GM19438 (cell line): ENCODE results near the gene PPP6R1.

Experiments
- ATAC-seq: cut with Tn5 transposase; IDR thresholded peaks from one replicate; pipeline ENCODE4 v1.9.1; 2021; ENCODE audit warnings: low read depth; ENCODE audit not compliant: unreplicated experiment

PPP6R1 gene

DNA sequence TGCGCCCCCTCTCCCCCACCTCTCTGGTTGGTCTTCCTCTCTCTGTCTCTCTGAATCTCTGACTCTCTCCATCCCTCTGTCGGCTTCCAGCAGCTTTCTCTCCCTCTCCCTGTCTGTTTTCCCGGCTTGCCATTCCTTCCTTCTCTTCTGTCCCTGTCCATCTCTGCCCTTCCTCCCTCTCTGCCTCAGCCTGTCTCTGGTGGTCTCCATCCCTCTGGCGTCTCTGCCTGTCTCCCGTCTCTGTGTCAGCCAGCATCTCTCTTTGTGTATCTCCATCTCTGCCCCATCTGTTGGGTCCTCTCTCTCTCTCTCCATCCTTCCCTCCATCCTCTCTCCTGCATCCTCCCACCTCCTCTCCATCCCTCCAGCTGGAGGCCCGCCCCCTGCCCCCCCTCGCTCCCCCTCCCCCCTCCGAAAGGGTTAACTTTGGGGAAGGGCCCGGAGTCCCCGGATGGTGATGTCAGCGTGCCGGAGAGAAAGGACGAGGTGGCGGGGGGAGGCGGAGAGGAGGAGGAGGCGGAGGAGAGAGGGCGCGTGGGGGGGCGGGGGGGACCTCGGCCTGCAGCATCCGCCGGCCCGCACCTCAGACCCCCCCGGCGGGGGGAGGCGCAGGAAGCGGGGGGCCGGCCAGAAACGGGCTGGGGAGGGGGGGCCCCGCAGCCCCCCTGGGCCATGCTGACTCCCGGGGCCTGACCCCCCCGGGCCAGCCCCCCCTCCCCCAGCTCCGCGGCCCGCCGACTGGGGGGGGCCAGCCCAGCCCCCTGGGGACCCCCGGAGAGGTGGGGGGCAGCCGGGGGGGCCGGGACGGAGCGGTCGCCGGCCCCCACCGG lies 24.9 kb upstream of the PPP6R1 start, which contains the start of gene BRSK1:
Gene BRSK1, plus strand, starts transcription at position 450 of the 830 bp plus-strand sequence. CDS start 446 bp downstream, outside the sequence.
- ATAC-seq = no peak

DNA sequence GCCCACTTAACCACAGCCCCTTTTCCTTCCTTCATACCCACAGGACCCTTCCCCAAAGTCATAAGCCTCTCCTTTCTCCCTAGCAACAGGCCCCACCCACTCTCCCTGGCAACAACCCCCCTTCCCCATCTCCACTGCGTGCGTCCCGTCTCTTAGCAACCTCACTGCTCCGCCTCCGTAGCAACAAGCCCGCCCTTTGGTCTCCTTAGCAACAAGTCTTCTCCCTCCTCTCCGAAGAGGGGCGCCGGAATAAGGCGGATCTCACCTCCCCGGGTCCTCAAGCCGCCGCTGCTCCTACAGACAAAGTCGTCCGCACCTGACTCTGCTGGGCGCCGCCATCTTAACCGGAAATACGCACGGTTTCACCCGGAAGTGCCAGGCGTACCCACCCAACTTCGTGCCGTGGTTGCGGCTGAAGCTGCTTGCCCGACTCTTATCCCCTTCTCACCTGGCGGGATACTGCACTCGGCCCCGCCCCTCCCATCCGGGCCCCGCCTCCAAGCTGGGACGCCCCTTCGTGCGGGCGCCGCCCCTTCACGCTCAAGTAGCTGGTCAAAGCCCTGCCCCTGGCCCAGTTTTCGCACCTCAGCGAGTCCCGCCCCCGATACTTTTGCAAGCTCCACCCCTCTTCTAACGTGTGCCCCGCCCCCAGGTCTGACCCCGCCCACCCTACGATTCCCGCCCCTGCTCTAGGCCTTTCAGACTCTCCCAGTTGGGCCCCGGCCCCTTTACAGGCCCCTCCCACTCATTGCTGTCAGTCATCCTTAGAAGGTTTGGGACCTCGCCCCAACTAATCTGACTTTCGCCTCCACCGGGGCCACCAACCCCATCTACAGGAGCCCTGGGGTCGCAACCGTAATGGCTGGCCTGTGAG lies 21.2 kb upstream of the PPP6R1 start, which contains the start of gene HSPBP1:
Gene HSPBP1, minus strand, starts transcription at position 341 of the 874 bp plus-strand sequence. CDS start 502 bp downstream, outside the sequence.
- peak; percentile 63 for ATAC-seq

DNA sequence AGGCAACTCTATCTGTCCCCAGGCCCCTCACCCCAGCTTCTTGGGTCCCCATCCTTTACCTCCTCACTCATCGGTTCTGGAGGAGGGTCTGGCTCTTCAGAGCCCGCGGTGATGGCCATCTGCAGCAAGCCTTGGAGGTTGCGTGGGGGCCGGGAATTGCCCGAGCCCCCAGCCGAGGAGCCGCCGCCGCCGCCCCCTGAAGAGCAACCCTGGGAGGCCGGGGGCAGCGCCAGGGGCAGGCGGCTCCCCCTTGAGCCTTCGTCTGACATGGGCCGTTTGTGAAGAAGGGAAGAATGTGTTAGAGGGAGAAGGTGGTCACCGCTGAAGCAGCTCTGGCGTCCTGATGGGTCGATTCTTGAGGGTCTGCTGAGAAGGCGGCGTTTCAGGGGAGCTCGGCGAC lies 20.5 kb upstream of the PPP6R1 start:
- ATAC-seq = no peak

GRCh38 chr19:55278391-55279135 lies 19.7 kb upstream of the PPP6R1 start:
- no peak for ATAC-seq

- ATAC-seq = no peak
Measured at GRCh38 chr19:55277494-55277893, 18.7 kb upstream of the PPP6R1 start.

DNA sequence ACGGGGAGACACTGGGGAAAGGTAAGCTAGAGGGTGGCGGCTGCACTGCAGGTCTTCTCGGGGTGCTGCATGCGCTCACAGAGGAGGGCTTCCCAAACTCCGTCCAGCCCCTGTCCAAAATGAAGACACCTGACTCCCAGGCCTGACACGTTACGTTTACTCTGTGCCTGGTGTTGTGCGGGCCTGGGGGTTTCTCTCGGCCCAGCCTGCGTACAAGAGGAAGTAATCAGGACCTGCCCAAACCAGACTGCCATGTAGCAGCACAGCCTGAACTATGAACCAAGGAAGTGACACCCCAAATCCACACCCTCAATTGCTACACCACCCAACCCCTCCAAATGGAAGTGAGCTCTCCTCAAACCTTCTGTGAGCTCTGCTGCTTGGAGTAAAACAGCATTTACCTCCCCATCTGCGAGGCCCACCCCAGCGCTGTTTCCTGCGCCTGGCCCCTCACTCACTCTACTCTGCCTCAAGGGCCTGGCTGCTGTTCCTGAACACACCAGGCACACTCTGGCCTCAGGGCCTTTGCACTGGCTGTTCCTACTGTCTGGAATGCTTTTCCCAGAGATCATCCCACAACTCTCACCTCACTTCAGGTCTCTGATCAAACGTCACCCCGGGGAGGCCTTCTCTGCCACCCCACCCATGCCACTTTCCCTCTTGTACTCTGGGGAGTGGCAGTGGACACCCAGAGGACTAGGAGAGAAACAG lies 18.1 kb upstream of the PPP6R1 start:
- no peak for ATAC-seq

GRCh38 chr19:55275851-55276719 lies 17.3 kb upstream of the PPP6R1 start:
- peak; percentile 41 for ATAC-seq

- no peak for ATAC-seq
Measured at GRCh38 chr19:55273978-55274707, 15.3 kb upstream of the PPP6R1 start.

- no peak for ATAC-seq
Measured at GRCh38 chr19:55272142-55272541, 13.3 kb upstream of the PPP6R1 start.

- no peak for ATAC-seq
Measured at GRCh38 chr19:55270172-55270942, 11.5 kb upstream of the PPP6R1 start.

- no peak for ATAC-seq
Measured at GRCh38 chr19:55269299-55269698, 10.5 kb upstream of the PPP6R1 start.

DNA sequence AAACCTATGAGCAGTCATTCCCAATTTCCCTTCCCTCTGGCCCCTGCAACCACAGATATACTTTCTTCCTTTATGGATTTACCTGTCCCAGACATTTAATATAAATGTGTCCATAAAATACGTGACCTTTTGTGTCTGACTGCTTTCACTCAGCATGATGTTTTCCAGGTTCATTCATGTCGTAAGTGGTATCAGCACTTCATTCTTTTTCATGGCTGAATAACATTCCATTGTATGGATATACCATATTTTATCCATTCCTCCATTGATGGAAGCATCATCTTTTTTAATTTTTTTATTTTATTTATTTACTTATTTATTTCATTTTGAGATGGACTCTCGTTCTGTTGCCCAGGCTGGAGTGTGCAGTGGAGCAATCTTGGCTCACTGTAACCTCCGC lies 8.0 kb upstream of the PPP6R1 start:
- ATAC-seq = no peak

DNA sequence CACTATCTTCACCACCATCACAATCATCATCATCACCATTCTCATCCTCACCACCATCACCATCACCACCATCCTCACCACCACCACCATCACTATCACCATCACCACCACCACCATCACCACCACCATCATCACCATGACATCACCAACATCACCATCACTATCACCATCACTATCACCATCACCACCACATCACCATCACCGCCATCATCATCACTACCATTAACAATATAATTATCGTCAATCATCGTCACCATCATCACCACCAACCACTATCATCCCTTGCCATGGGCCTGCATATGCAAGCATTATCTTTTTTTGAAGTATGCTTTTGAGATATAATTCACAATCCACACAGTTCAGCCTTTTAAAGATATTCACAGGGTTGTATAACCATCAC lies 7.6 kb upstream of the PPP6R1 start:
- no peak for ATAC-seq

DNA sequence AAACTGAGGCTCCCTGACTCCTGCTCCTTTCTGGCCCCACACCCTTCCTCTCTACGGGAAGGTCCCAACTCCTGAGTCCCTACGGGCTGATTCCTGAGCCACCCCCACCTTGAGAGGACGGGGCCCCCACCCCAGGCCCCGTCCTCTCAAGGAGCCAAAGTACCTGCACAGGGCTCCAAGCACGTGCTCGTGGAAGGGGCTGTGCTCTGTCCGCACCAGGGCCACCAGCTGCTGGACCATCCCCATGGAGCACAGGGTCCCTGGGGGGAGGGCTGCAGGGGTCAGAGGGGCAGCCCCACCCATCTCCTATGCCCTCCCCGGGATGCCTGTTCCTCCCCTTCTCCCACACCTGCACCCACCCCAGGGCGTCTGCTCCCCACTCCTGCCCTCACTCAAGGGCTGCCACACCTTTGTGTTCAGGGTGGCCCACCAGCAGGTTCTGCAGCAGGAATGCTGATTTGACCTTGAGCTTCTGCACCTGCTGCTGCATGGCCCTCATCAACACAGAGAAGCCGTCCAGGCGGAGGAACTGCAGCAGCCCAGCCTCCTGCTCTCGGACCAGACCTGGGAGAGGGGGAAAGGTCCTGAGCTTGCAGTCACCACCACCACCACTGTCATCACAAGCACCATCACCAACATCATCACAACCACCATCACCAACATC lies 7.0 kb upstream of the PPP6R1 start:
- ATAC-seq = no peak

DNA sequence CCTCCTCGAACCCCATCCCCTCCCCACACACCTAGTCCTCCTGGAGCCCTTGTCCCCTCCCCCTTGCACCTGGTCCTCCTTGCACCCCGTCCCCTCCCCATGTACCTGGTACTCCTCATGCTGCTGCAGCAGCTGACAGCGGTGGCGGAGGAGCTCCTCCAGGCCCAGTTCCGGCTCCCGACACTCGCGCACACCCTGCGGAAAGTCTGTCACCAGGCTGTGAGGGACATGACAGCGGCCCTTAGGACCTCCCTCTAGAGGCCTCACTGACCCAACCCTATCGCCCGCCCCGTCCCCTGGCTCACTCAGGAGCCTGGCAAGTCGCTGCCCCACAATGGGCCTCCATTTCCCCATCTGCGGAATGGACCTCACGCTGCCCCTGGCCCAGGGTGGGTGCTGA lies 6.4 kb upstream of the PPP6R1 start:
- ATAC-seq = no peak

- ATAC-seq = no peak
Measured at GRCh38 chr19:55264531-55264930, 5.7 kb upstream of the PPP6R1 start.

- ATAC-seq = no peak
Measured at GRCh38 chr19:55262359-55262758, 3.5 kb upstream of the PPP6R1 start.
